Caco-2 (cell line): ENCODE results near the gene SAMD4A. TPM values are rescaled to one million over a fixed set of nuclear protein-coding genes. Genes with fewer than 3 reads are reported as not detected.

Experiments
- BruUV-seq: library from RNA; stranded (reverse); fragments of 400-500 nt; replicated peaks from 2 replicates; lab custom pipeline; 2021; lab: Mats Ljungman, UMichigan
- CTCF ChIA-PET: fragments of 300-600 bp; sonication (Branson Sonifier 250); formaldehyde crosslinking; loops from one replicate; lab custom pipeline; 2022; ENCODE audit warnings: antibody characterized with exemption; lab: Charles Lee
- POLR2A ChIA-PET: fragments of 300-600 bp; sonication (Branson Sonifier 250); formaldehyde crosslinking; loops from one replicate; lab custom pipeline; 2022; ENCODE audit warnings: antibody characterized with exemption; lab: Charles Lee
- DNase-seq, 2 experiments: peaks; one replicate each; pipeline versions ENCODE4 v3.0.0 to v3.0.0-alpha.2; 2020 to 2022
- H3K27me3 ChIP-seq: replicated peaks from 2 replicates; pipeline ENCODE4 v1.6.0; 2011; ENCODE audit warnings: low read length; ENCODE audit not compliant: control insufficient read depth, insufficient read depth
- H3K36me3 ChIP-seq: 2 replicates; pipeline ENCODE4 v1.5.1; 2011; ENCODE audit warnings: low read length; ENCODE audit not compliant: control insufficient read depth, insufficient read depth
- H3K4me1 ChIP-seq: fragments of 250-450 bp; sonication (Bioruptor Pico); 2 replicates; pipeline ENCODE4 v1.5.1; 2020; ENCODE audit warnings: mild to moderate bottlenecking
- H3K4me3 ChIP-seq: 2 replicates; pipeline ENCODE4 v1.5.1; 2011; ENCODE audit warnings: low read depth, mild to moderate bottlenecking, control low read depth, low read length
- H3K9me3 ChIP-seq: fragments of 250-450 bp; sonication (Bioruptor Pico); 2 replicates; pipeline ENCODE4 v1.5.1; 2020; ENCODE audit warnings: mild to moderate bottlenecking, moderate library complexity
- H3K27ac Mint-ChIP-seq: one replicate; pipeline ENCODE4 v1.8.0; 2022; ENCODE audit warnings: mixed read lengths; ENCODE audit not compliant: unreplicated experiment
- H3K27me3 Mint-ChIP-seq: one replicate; pipeline ENCODE4 v1.8.0; 2022; ENCODE audit warnings: mixed read lengths; ENCODE audit not compliant: insufficient read depth, unreplicated experiment
- H3K36me3 Mint-ChIP-seq: one replicate; pipeline ENCODE4 v1.8.0; 2022; ENCODE audit warnings: mild to moderate bottlenecking, mixed read lengths; ENCODE audit not compliant: insufficient read depth, unreplicated experiment
- H3K4me1 Mint-ChIP-seq: one replicate; pipeline ENCODE4 v1.8.0; 2022; ENCODE audit warnings: low read depth, mixed read lengths; ENCODE audit not compliant: unreplicated experiment
- H3K4me3 Mint-ChIP-seq: one replicate; pipeline ENCODE4 v1.8.0; 2022; ENCODE audit warnings: mild to moderate bottlenecking, moderate library complexity, mixed read lengths; ENCODE audit not compliant: unreplicated experiment
- H3K9me3 Mint-ChIP-seq: one replicate; pipeline ENCODE4 v1.8.0; 2022; ENCODE audit warnings: mixed read lengths; ENCODE audit not compliant: unreplicated experiment
- intact Hi-C: fragments of 100-400 bp; cut with micrococcal nuclease; formaldehyde crosslinking; loops from one replicate; pipeline ENCODE4 v1.10.0; 2022; ENCODE audit not compliant: unreplicated experiment
- total RNA-seq: library from RNA; stranded (reverse); gene quantifications from 2 replicates; pipeline ENCODE4 v1.2.3, GENCODE V29; 2022
- TF ChIP-seq, protein P1 (sequence below), 2 experiments: fragments of 200-600 bp in 1 of 2; IDR thresholded peaks; 1 replicate in 1 of 2; 2 replicates in 1 of 2; pipeline versions ENCODE4 v1.5.1 to v1.8.0; 2011 to 2022; ENCODE audit warnings: antibody characterized with exemption in 1 of 2, control low read depth in 1 of 2, inconsistent platforms in 1 of 2, low read depth in 1 of 2, low read length in 1 of 2, mild to moderate bottlenecking in 1 of 2, moderate library complexity in 1 of 2; ENCODE audit not compliant: insufficient read depth in 1 of 2, severe bottlenecking in 1 of 2, unreplicated experiment in 1 of 2

SAMD4A gene
- total RNA-seq, 1 experiment from 2014 or later, result 60.8 TPM

GRCh38 chr14:54555651-54556050 lies 11.3 kb upstream of the SAMD4A start:
- ChIA-PET POLR2A (no interaction called here), CTCF (no interaction called here)
- no peaks in the 10 kb centered on the region for H3K9me3 ChIP-seq
- Mint-ChIP-seq H3K36me3 (peaks cover 6% of the 10 kb centered on the region), H3K27ac (peak overlapping the region; percentile 46), H3K4me3 (no peak overlapping the region), H3K4me1 (peaks cover 10% of the 10 kb centered on the region), H3K27me3 (no peaks in the 10 kb centered on the region), H3K9me3 (no peaks in the 10 kb centered on the region)
- H3K4me3 ChIP-seq, result no peak overlapping the region
- TF ChIP-seq, protein P1, sequence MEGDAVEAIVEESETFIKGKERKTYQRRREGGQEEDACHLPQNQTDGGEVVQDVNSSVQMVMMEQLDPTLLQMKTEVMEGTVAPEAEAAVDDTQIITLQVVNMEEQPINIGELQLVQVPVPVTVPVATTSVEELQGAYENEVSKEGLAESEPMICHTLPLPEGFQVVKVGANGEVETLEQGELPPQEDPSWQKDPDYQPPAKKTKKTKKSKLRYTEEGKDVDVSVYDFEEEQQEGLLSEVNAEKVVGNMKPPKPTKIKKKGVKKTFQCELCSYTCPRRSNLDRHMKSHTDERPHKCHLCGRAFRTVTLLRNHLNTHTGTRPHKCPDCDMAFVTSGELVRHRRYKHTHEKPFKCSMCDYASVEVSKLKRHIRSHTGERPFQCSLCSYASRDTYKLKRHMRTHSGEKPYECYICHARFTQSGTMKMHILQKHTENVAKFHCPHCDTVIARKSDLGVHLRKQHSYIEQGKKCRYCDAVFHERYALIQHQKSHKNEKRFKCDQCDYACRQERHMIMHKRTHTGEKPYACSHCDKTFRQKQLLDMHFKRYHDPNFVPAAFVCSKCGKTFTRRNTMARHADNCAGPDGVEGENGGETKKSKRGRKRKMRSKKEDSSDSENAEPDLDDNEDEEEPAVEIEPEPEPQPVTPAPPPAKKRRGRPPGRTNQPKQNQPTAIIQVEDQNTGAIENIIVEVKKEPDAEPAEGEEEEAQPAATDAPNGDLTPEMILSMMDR (IDR thresholded peaks at IDR 0.05; ENCODE audit: insufficient read depth in 1 of 2, low read depth in 1 of 2, low read length in 1 of 2, severe bottlenecking in 1 of 2, unreplicated experiment in 1 of 2), result peak in 1 of 2 experiments; percentile 14
- intact Hi-C loops, result no loop called here
- H3K27me3 ChIP-seq, result no peaks in the 10 kb centered on the region
- H3K36me3 ChIP-seq, result no peaks in the 10 kb centered on the region
- DNase-seq, result no peak
- no TSS peak for BruUV-seq
- no peaks in the 10 kb centered on the region; the same call in 1 of the 2 replicates for H3K4me1 ChIP-seq

- Histone ChIP-seq H3K27me3 (no peaks in the 10 kb centered on the region), H3K36me3 (no peaks in the 10 kb centered on the region)
These were observed 10.4 kb upstream of the SAMD4A start for GRCh38 chr14:54556535-54556934.

GRCh38 chr14:54562334-54562733 lies 4.6 kb upstream of the SAMD4A start:
- Mint-ChIP-seq H3K27me3 (no peaks in the 10 kb centered on the region), H3K9me3 (no peaks in the 10 kb centered on the region), H3K4me1 (no peaks in the 10 kb centered on the region), H3K27ac (no peak overlapping the region), H3K36me3 (peaks cover 17% of the 10 kb centered on the region), H3K4me3 (no peak overlapping the region)
- CTCF ChIA-PET, result interaction anchor here (1.2 to 3.4 kb wide), 2 partner anchors 211 to 244 kb away, joined by 4 to 31 read pairs; no protein-coding TSS in a partner anchor
- H3K36me3 ChIP-seq, result no peaks in the 10 kb centered on the region
- no peaks in the 10 kb centered on the region for H3K9me3 ChIP-seq
- no peaks in the 10 kb centered on the region for H3K27me3 ChIP-seq
- no peak for DNase-seq
- intact Hi-C loops, result no loop called here
- peaks cover 4% of the 10 kb centered on the region; the same call in 1 of the 2 replicates for H3K4me1 ChIP-seq
- POLR2A ChIA-PET, result no interaction called here
- BruUV-seq, result no TSS peak
- no peak overlapping the region for H3K4me3 ChIP-seq
- TF ChIP-seq, protein P1 (IDR thresholded peaks at IDR 0.05; ENCODE audit: insufficient read depth in 1 of 2, low read depth in 1 of 2, low read length in 1 of 2, severe bottlenecking in 1 of 2, unreplicated experiment in 1 of 2), result no peak

More at GRCh38 chr14:54556535-54556934, 10.4 kb upstream of the SAMD4A start:
- H3K36me3 Mint-ChIP-seq, result peaks cover 6% of the 10 kb centered on the region
- no peaks in the 10 kb centered on the region for H3K9me3 ChIP-seq
- H3K4me1 ChIP-seq, result no peaks in the 10 kb centered on the region; the same call in 1 of the 2 replicates
- no peak overlapping the region for H3K4me3 Mint-ChIP-seq
- intact Hi-C loops, result no loop called here
- peaks cover 10% of the 10 kb centered on the region for H3K4me1 Mint-ChIP-seq
- POLR2A ChIA-PET, result interaction anchor here (0.7 kb wide), 1 partner anchor 143 kb away, joined by 6 read pairs; no protein-coding TSS in a partner anchor
- H3K4me3 ChIP-seq, result no peak overlapping the region
- CTCF ChIA-PET, result no interaction called here
- BruUV-seq, result no TSS peak
- no peaks in the 10 kb centered on the region for H3K27me3 Mint-ChIP-seq
- DNase-seq, result peak; percentile 53 to 63
- H3K9me3 Mint-ChIP-seq, result no peaks in the 10 kb centered on the region
- TF ChIP-seq, protein P1 (IDR thresholded peaks at IDR 0.05; ENCODE audit: insufficient read depth in 1 of 2, low read depth in 1 of 2, low read length in 1 of 2, severe bottlenecking in 1 of 2, unreplicated experiment in 1 of 2), result no peak
- peak overlapping the region; percentile 46 for H3K27ac Mint-ChIP-seq
